Measurements from ENCODE around the gene VSIG10L2.

- no peak for TF ChIP-seq ZNF384 (IDR thresholded peaks at IDR 0.05)
- TF ChIP-seq FOXK2 (IDR thresholded peaks at IDR 0.05), result no peak
- no peak for TF ChIP-seq BHLHE40 (IDR thresholded peaks at IDR 0.05; ENCODE audit: borderline replicate concordance)
- TF ChIP-seq ELF4 (IDR thresholded peaks at IDR 0.05), result no peak
- no peak for TF ChIP-seq LEF1 (IDR thresholded peaks at IDR 0.05; ENCODE audit: borderline replicate concordance)
- TF ChIP-seq HDGF (IDR thresholded peaks at IDR 0.05; ENCODE audit: borderline replicate concordance), result no peak
These were observed 22.5 kb downstream of the VSIG10L2 start for GRCh38 chr11:125968354-125968753.
